Endothelial cell of umbilical vein (primary cell): ENCODE data around the gene MLH1. TPM values are rescaled to one million over a fixed set of nuclear protein-coding genes. Genes with fewer than 3 reads are reported as not detected.

Source experiments
- BruUV-seq: library from RNA; stranded (reverse); fragments of 400-500 nt; replicated peaks from 2 replicates; lab custom pipeline; 2021; lab: Mats Ljungman, UMichigan
- CTCF ChIA-PET: fragments of 300-600, 350-600 bp; sonication (Branson Sonifier 250); formaldehyde crosslinking; loops from one replicate; lab custom pipeline; 2021; ENCODE audit warnings: antibody characterized with exemption, inconsistent platforms; lab: Charles Lee
- POLR2A ChIA-PET: fragments of 300-600, 350-600 bp; sonication (Branson Sonifier 250); formaldehyde crosslinking; loops from one replicate; lab custom pipeline; 2021; ENCODE audit warnings: antibody characterized with exemption, inconsistent platforms; lab: Charles Lee
- DNase-seq: peaks from one replicate; pipeline ENCODE4 v3.0.0-alpha.2; 2011; ENCODE audit warnings: low read depth, low spot score
- FAIRE-seq: peaks from 2 replicates; lab custom pipeline; 2011; peaks lifted over from hg19 to GRCh38; lab: Jason Lieb, UNC
- H2AFZ ChIP-seq: 2 replicates; pipeline ENCODE4 v1.6.0; 2012; ENCODE audit warnings: low read depth, low read length, control low read depth, inconsistent platforms
- H3K27ac ChIP-seq: 2 replicates; pipeline ENCODE4 v1.5.1; 2011; ENCODE audit warnings: low read depth, mild to moderate bottlenecking, control low read depth, low read length, moderate library complexity; ENCODE audit not compliant: insufficient read depth
- H3K27me3 ChIP-seq, 2 experiments: 2 replicates each; pipeline versions ENCODE4 v1.6.0 to v1.6.1; 2011; ENCODE audit warnings: low read length in 2 of 2, mixed read lengths in 1 of 2; ENCODE audit not compliant: control insufficient read depth in 2 of 2, insufficient read depth in 2 of 2
- H3K36me3 ChIP-seq, 2 experiments: 2 replicates in 1 of 2; 3 replicates in 1 of 2; pipeline ENCODE4 v1.5.1; 2011; ENCODE audit warnings: low read length in 2 of 2, mild to moderate bottlenecking in 1 of 2, moderate library complexity in 1 of 2; ENCODE audit not compliant: control insufficient read depth in 2 of 2, insufficient read depth in 2 of 2; ENCODE audit errors: extremely low read depth in 1 of 2
- H3K4me1 ChIP-seq: 3 replicates; pipeline ENCODE4 v1.5.1; 2011; ENCODE audit warnings: mild to moderate bottlenecking, low read length; ENCODE audit not compliant: control insufficient read depth, insufficient read depth; ENCODE audit errors: extremely low read depth
- H3K4me2 ChIP-seq: 2 replicates; pipeline ENCODE4 v1.6.1; 2011; ENCODE audit warnings: low read length, control low read depth, mixed read lengths; ENCODE audit not compliant: insufficient read depth
- H3K4me3 ChIP-seq, 3 experiments: fragments of 200-600 bp in 1 of 3; sonication (generic), shearing (Covaris generic) in 1 of 3; replicated peaks in 1 of 3; 2 replicates each; pipeline ENCODE4 v1.5.1; 2011 to 2016; ENCODE audit warnings: control low read depth in 3 of 3, low read length in 3 of 3, mild to moderate bottlenecking in 2 of 3, inconsistent platforms in 1 of 3, low read depth in 1 of 3, moderate library complexity in 1 of 3; ENCODE audit not compliant: insufficient read depth in 1 of 3
- H3K79me2 ChIP-seq: 2 replicates; pipeline ENCODE4 v1.6.0; 2012; ENCODE audit warnings: low read length, inconsistent platforms; ENCODE audit not compliant: control insufficient read depth, insufficient read depth
- H3K9ac ChIP-seq: replicated peaks from 2 replicates; pipeline ENCODE3; 2011; ENCODE audit warnings: low read length, control low read depth; ENCODE audit not compliant: insufficient read depth; ENCODE audit errors: extremely low read depth
- H3K9me1 ChIP-seq: replicated peaks from 3 replicates; pipeline ENCODE4 v1.6.0; 2011; ENCODE audit warnings: mild to moderate bottlenecking, low read length; ENCODE audit not compliant: control insufficient read depth, insufficient read depth; ENCODE audit errors: extremely low read depth
- H3K9me3 ChIP-seq: replicated peaks from 2 replicates; pipeline ENCODE4 v1.5.1; 2012; ENCODE audit warnings: low read length, inconsistent platforms; ENCODE audit not compliant: control insufficient read depth, insufficient read depth
- H4K20me1 ChIP-seq: replicated peaks from 2 replicates; pipeline ENCODE3; 2011; ENCODE audit warnings: mild to moderate bottlenecking, low read length; ENCODE audit not compliant: control insufficient read depth, insufficient read depth; ENCODE audit errors: extremely low read depth
- EZH2 ChIP-seq: IDR thresholded peaks from 2 replicates; pipeline ENCODE4 v1.6.1; 2012; ENCODE audit warnings: borderline replicate concordance, low read depth, mild to moderate bottlenecking, moderate library complexity, low read length, inconsistent platforms; ENCODE audit not compliant: severe bottlenecking
- FOS ChIP-seq: IDR thresholded peaks from 2 replicates; pipeline ENCODE4 v1.6.1; 2011; ENCODE audit warnings: mild to moderate bottlenecking, low read length, moderate library complexity, borderline replicate concordance; ENCODE audit not compliant: insufficient read depth
- GATA2 ChIP-seq: IDR thresholded peaks from 2 replicates; pipeline ENCODE4 v1.7.0; 2011; ENCODE audit warnings: low read depth, mild to moderate bottlenecking, moderate library complexity, mixed read lengths, low read length; ENCODE audit not compliant: insufficient read length, insufficient read depth
- JUN ChIP-seq: IDR thresholded peaks from 2 replicates; pipeline ENCODE4 v1.6.1; 2011; ENCODE audit warnings: borderline replicate concordance, low read depth; ENCODE audit not compliant: insufficient read length, insufficient read depth
- MYC ChIP-seq: IDR thresholded peaks from one replicate; pipeline ENCODE4 v1.6.1; 2011; ENCODE audit warnings: mild to moderate bottlenecking, low read depth, low read length
- POLR2A ChIP-seq: IDR thresholded peaks from 2 replicates; pipeline ENCODE4 v1.6.1; 2012; ENCODE audit warnings: low read depth, mild to moderate bottlenecking, control low read depth, low read length
- POLR2AphosphoS5 ChIP-seq: IDR thresholded peaks from 2 replicates; pipeline ENCODE4 v1.6.1; 2012; ENCODE audit warnings: low read depth, mild to moderate bottlenecking, control low read depth, low read length, moderate library complexity; ENCODE audit not compliant: insufficient read depth
- dilution Hi-C: fragments of 300-500 bp; cut with MboI; formaldehyde crosslinking; loops from one replicate; pipeline ENCODE4 v1.15.0; 2019; ENCODE audit warnings: low sequenced_read_pairs; ENCODE audit not compliant: extremely low pct_ligation_motif_present
- intact Hi-C: fragments of 100-400 bp; cut with micrococcal nuclease; formaldehyde crosslinking; loops from one replicate; pipeline ENCODE4 v1.10.0; 2022
- polyA plus RNA-seq, 4 experiments: library from polyadenylated mRNA; depleted of rRNA in 3 of 4; stranded (reverse) in 3 of 4; unstranded in 1 of 4; fragments of >200 nt; gene quantifications; 2 replicates each; pipeline versions ENCODE4 v1.2.1 to v1.2.3, GENCODE V29; 2011 to 2012; ENCODE audit warnings: missing spikeins in 1 of 4
- total RNA-seq: library from RNA; stranded (reverse); gene quantifications from 2 replicates; pipeline ENCODE4 v1.2.3, GENCODE V29; 2021
- TF ChIP-seq, protein P1 (sequence below), 2 donors: IDR thresholded peaks; 1 replicate in 1 of 2; 2 replicates in 1 of 2; pipeline ENCODE4 v1.5.1; 2011; ENCODE audit warnings: low read length in 2 of 2, mild to moderate bottlenecking in 2 of 2, moderate library complexity in 2 of 2, control low read depth in 1 of 2, inconsistent platforms in 1 of 2, low read depth in 1 of 2; ENCODE audit not compliant: insufficient read depth in 1 of 2; ENCODE audit errors: extremely low read depth in 1 of 2

Gene MLH1
- total and polyA plus RNA-seq, 2 donors (not counting 3 experiments of a cell fraction or from before 2014, with no cell fraction given) = 22.2 to 32.9 TPM

DNA sequence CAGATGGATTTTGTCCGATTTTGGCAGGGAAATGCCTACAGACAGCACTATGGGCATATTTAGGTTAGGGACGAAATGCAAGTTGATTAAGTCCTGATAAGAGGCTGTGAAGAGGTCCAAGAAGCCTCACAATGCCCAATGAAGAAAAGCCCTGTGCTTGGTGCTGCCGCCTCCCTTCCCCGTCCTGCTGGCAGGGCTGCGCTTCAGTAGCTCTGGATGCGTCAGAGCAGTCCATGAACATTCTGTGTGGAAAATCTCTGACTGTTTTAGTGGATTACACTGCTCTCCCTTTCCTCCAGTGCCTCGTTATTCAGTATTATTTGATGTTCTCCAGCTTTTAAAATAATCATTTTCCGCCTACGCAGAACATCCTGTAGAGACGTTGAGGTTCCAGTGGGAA is 39.6 kb downstream of the MLH1 start:
- no peaks in the 10 kb centered on the region for H3K9me1 ChIP-seq
- no peak overlapping the region for H2AFZ ChIP-seq
- FAIRE-seq (no peak), DNase-seq (no peak)
- H3K9ac ChIP-seq = no peak overlapping the region
- no peaks in the 10 kb centered on the region for H3K79me2 ChIP-seq
- intact Hi-C loops (no loop called here), dilution Hi-C loops (no loop called here)
- BruUV-seq = no TSS peak
- H3K27me3 ChIP-seq = no peaks in the 10 kb centered on the region
- no peak overlapping the region for H3K4me2 ChIP-seq
- POLR2A ChIA-PET = no interaction called here
- TF ChIP-seq MYC (no peak), POLR2AphosphoS5 (no peak), FOS (no peak), JUN (no peak), EZH2 (no peak), POLR2A (no peak), GATA2 (no peak)
- TF ChIP-seq, protein P1, sequence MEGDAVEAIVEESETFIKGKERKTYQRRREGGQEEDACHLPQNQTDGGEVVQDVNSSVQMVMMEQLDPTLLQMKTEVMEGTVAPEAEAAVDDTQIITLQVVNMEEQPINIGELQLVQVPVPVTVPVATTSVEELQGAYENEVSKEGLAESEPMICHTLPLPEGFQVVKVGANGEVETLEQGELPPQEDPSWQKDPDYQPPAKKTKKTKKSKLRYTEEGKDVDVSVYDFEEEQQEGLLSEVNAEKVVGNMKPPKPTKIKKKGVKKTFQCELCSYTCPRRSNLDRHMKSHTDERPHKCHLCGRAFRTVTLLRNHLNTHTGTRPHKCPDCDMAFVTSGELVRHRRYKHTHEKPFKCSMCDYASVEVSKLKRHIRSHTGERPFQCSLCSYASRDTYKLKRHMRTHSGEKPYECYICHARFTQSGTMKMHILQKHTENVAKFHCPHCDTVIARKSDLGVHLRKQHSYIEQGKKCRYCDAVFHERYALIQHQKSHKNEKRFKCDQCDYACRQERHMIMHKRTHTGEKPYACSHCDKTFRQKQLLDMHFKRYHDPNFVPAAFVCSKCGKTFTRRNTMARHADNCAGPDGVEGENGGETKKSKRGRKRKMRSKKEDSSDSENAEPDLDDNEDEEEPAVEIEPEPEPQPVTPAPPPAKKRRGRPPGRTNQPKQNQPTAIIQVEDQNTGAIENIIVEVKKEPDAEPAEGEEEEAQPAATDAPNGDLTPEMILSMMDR (IDR thresholded peaks at IDR 0.05; ENCODE audit: extremely low read depth in 1 of 2, insufficient read depth in 1 of 2, low read depth in 1 of 2, low read length in 2 of 2) = no peak
- peaks cover 5 to 9% of the 10 kb centered on the region in 2 experiments for H3K36me3 ChIP-seq
- no peaks in the 10 kb centered on the region for H3K9me3 ChIP-seq
- CTCF ChIA-PET = interaction anchor here (4.9 kb wide), 1 partner anchor 9 kb away, joined by 27 read pairs; no protein-coding TSS in a partner anchor
- no peaks in the 10 kb centered on the region for H4K20me1 ChIP-seq
- no peak overlapping the region for H3K27ac ChIP-seq
- H3K4me3 ChIP-seq = no peak overlapping the region
- H3K4me1 ChIP-seq = no peaks in the 10 kb centered on the region
